Activated CD8-positive, alpha-beta memory T cell treated with anti-CD3 and anti-CD28 coated beads for 36 hours (primary cell): ENCODE results near the gene ASTN2. TPM values are rescaled to one million over a fixed set of nuclear protein-coding genes. Genes with fewer than 3 reads are reported as not detected.

Source experiments
- CTCF ChIA-PET: fragments of 350-600 bp; sonication (Branson Sonifier 250); formaldehyde crosslinking; loops from one replicate; lab custom pipeline; 2021; ENCODE audit warnings: antibody characterized with exemption; lab: Charles Lee
- POLR2A ChIA-PET: fragments of 350-600 bp; sonication (Branson Sonifier 250); formaldehyde crosslinking; loops from one replicate; lab custom pipeline; 2021; ENCODE audit warnings: antibody characterized with exemption; lab: Charles Lee
- total RNA-seq, 2 experiments: library from RNA; stranded (reverse); gene quantifications; one replicate each; pipeline ENCODE4 v1.2.3, GENCODE V29; 2021

Gene ASTN2
- total RNA-seq, 2 experiments from 2014 or later = 3.1 to 4.3 TPM

- CTCF ChIA-PET = no interaction called here
- POLR2A ChIA-PET = no interaction called here
These were observed 982.8 kb downstream of the ASTN2 start for GRCh38 chr9:116432051-116432450.

DNA sequence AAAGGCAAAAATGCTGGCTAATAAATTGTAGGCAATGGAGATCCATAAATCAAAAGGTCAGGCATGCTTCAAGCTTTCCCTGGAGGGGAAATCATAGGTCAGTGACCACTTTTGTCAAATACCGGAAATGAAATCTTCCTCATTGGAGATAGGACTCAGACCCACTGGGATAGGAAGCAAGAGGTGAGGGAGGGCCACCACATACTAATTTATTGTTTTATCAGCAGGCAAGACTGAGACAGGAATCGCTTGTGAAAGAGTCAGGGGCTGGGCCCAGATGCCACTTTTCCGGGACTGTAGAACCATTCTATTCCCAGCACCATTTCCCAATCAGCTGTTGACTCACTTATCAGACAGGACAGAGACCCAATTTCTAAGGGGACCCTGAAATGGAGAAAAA lies 984.0 kb downstream of the ASTN2 start:
- CTCF ChIA-PET = no interaction called here
- POLR2A ChIA-PET = no interaction called here

- POLR2A ChIA-PET = no interaction called here
- CTCF ChIA-PET = no interaction called here
These were observed 989.6 kb downstream of the ASTN2 start for GRCh38 chr9:116425244-116425643.

DNA sequence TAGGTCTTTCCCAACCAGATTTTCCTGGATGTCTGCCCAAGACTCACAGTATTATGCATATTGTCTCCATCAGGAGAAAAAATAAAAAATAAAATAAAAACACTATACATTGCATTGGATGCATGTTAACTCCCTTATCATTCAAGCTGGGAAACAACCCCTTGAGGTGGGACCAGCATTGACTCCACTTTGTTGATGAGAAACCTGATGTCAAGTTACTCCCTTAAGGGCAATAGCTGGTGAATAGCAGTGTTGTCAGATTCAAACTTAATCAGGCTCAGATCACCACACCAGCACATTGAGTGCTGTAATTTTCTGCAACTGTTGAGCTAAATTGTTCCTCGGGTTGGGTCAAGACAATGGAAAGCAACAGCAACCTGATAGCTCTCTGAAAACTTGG lies 991.7 kb downstream of the ASTN2 start:
- POLR2A ChIA-PET = no interaction called here
- CTCF ChIA-PET = no interaction called here

GRCh38 chr9:116422119-116422979 lies 992.5 kb downstream of the ASTN2 start:
- ChIA-PET POLR2A (no interaction called here), CTCF (no interaction called here)

GRCh38 chr9:116420993-116421538 lies 993.8 kb downstream of the ASTN2 start:
- POLR2A ChIA-PET = no interaction called here
- CTCF ChIA-PET = no interaction called here

GRCh38 chr9:116419181-116419580 lies 995.7 kb downstream of the ASTN2 start:
- POLR2A ChIA-PET = no interaction called here
- CTCF ChIA-PET = no interaction called here

- POLR2A ChIA-PET = no interaction called here
These were observed 997.4 kb downstream of the ASTN2 start for GRCh38 chr9:116417464-116417863.

GRCh38 chr9:116416421-116416820 lies 998.4 kb downstream of the ASTN2 start:
- ChIA-PET POLR2A (no interaction called here), CTCF (no interaction called here)

More at GRCh38 chr9:116417464-116417863, 997.4 kb downstream of the ASTN2 start:
- CTCF ChIA-PET = no interaction called here

- ChIA-PET POLR2A (no interaction called here), CTCF (no interaction called here)
These were observed 1000.5 kb downstream of the ASTN2 start for GRCh38 chr9:116414374-116414773.

- ChIA-PET CTCF (no interaction called here), POLR2A (no interaction called here)
These were observed 1003.4 kb downstream of the ASTN2 start for GRCh38 chr9:116411506-116411905.

DNA sequence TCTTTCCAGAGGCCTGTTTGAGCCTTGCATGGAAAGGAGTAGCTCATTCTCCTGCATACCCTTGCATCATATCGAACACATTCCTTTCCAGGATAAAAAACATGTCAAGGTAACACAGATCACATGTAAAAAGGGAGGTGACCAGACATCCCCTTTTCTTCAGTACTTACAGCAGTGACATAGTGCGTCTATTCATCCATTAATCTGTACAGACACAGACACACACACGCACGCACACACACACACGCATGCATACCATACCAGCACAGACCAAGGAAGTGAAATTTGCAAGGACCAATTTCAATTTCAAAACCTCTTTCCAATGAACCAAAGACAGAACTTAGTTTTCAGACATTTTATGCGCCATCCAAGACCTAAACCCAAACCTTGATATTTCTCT lies 1005.2 kb downstream of the ASTN2 start:
- ChIA-PET CTCF (no interaction called here), POLR2A (no interaction called here)

- CTCF ChIA-PET = no interaction called here
- POLR2A ChIA-PET = no interaction called here
These were observed 1005.7 kb downstream of the ASTN2 start for GRCh38 chr9:116409129-116409528.

DNA sequence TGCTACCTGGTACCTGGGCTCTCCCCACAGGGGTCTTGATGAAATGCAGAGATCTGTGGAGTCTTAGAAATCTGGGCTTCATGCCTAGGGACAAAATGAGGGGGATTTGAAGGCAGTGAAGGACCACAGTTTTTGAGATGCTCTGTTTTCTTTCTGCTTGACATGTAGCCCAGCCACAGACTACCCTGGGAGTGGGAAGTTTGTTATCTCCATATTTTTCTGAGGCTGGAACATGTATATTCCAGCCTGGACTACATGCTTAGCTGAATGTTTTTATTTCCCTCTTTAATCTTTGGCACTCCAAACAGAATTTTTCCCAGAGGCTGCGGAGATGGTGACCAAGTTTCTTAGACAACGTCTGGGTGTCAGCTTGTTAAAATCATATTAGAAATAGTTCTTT lies 1008.4 kb downstream of the ASTN2 start:
- CTCF ChIA-PET = no interaction called here

DNA sequence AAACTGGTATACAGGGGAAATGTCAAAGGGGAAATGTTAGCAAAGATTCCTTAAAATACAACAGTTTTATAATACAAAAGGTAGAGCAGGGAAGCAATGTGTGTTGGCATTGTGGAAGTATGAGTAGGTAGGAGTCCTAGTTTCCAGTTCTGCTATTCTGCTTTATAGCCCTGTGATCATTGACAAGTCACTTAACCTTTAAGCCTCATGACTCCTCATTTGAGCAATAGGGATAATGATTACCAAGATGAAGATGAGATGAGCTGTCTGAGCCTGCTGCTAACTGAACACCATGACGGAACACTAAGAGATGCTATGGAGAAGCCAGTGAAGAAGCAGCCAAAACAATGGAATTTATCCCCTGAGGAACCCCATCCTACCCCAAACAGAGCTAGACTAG lies 1009.5 kb downstream of the ASTN2 start:
- ChIA-PET CTCF (no interaction called here), POLR2A (no interaction called here)

More for the DNA sequence above, 1008.4 kb downstream of the ASTN2 start:
- POLR2A ChIA-PET = no interaction called here

GRCh38 chr9:116404228-116404627 lies 1010.6 kb downstream of the ASTN2 start:
- POLR2A ChIA-PET = no interaction called here
- CTCF ChIA-PET = no interaction called here

- ChIA-PET POLR2A (no interaction called here), CTCF (no interaction called here)
These were observed 1011.7 kb downstream of the ASTN2 start for GRCh38 chr9:116403171-116403570.

DNA sequence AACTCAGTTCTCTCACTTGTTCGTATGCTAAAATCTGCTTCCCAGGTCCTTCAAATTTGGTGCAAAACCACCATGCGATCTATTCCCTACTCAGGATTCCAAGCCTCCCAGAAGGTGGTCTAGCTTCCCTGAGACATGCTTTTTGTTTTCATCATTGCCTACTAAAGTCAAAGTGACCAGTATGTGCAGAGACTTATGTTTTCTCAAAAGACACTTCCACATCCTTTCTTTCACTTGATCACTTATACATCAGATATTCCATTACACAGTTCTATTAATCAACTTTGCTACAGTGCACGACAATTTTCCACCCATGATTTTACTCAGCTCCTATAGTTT lies 1019.2 kb downstream of the ASTN2 start:
- CTCF ChIA-PET = no interaction called here
- POLR2A ChIA-PET = interaction anchor here (0.5 kb wide), 1 partner anchor 878 kb away, joined by 3 read pairs; no protein-coding TSS in a partner anchor

- ChIA-PET POLR2A (interaction anchor here (0.5 to 0.6 kb wide), 2 partner anchors 110 to 878 kb away, joined by 3 to 8 read pairs; no protein-coding TSS in a partner anchor), CTCF (no interaction called here)
These were observed 1019.8 kb downstream of the ASTN2 start for GRCh38 chr9:116394894-116395698.

GRCh38 chr9:116394070-116394469 lies 1020.8 kb downstream of the ASTN2 start:
- ChIA-PET POLR2A (no interaction called here), CTCF (no interaction called here)
